GM18951 (cell line): Measurements from ENCODE around the gene LRRFIP2.

ENCODE experiments used
- POLR2A ChIP-seq: IDR thresholded peaks from 4 replicates; pipeline ENCODE4 v1.6.1; 2011; ENCODE audit warnings: mild to moderate bottlenecking; ENCODE audit not compliant: insufficient read length, insufficient read depth; ENCODE audit errors: extremely low read depth
- in situ Hi-C: fragments of 300-500 bp; cut with MboI; formaldehyde crosslinking; loops from one replicate; pipeline ENCODE4 v1.12.0; 2022; ENCODE audit warnings: low sequenced_read_pairs, mixed read lengths, inconsistent platforms; ENCODE audit not compliant: unreplicated experiment

The LRRFIP2 gene

DNA sequence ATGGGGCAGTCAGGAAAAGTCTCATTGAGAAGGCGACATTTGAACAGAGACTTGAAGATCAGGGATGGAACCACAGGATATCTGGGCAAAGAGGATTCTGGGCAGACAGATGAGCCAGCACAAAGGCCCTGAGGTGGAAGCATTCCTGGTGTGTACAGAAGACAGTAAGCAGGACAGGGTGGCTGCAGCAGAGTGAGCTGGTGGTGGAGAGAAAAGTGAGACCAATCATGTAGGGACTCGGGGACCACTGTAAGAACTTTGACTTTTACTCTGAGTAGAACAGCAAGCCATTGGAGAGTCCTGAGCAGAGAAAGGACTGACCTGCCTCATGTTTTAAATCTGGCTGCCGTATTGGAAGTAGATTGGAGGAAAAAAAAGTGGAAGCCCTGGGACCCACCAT is 29.9 kb upstream of the LRRFIP2 start:
- in situ Hi-C loops = loop anchor here (10.0 kb wide), 1 partner anchor 470 kb away; no protein-coding TSS in a partner anchor
- TF ChIP-seq POLR2A = no peak

DNA sequence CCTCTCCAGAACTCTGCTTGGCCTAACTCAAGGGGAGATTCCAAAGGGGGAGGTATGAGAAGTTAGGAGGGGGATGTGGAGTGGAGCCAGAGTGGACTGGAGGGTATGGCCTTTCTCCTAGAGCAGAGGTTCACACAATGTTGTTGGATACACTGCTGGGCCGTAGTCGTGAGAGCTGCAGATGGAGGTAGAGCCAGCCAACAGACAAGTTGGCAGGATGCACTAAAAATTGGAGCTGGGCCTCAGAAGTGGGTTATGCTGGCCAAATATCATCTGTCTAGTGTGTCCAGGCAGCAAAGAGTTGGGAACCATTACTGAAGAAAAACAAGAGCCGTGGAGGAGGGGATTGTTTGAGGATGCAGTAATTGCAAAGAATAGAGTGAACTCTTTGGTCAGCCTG is 27.7 kb upstream of the LRRFIP2 start:
- in situ Hi-C loops = loop anchor here (10.0 kb wide), 1 partner anchor 467 kb away; no protein-coding TSS in a partner anchor
- no peak for TF ChIP-seq POLR2A

GRCh38 chr3:37200141-37200540 is 25.8 kb upstream of the LRRFIP2 start:
- in situ Hi-C loops = loop anchor here (10.0 kb wide), 1 partner anchor 465 kb away; no protein-coding TSS in a partner anchor
- no peak for TF ChIP-seq POLR2A

GRCh38 chr3:37198996-37199395 is 24.6 kb upstream of the LRRFIP2 start:
- in situ Hi-C loops = no loop called here
- no peak for TF ChIP-seq POLR2A

DNA sequence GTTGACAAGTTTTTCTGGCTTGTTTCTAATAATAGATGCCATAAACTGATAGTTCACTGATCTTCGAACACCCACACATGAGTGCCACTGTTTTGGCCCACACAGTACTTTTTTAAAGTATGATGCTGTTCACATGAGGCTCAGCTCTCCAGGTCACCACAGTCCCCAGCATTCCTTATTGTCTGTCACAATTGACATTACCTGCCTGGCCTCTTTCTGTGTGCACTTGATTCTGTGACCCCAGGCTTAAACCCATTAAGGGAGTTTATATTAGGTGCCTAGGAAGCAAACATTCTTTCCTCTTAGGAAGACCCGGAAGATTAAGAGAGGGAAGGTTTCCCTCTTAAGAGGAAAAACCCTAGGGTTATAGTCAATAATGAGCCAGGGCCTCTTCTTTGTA is 24.2 kb upstream of the LRRFIP2 start:
- no peak for TF ChIP-seq POLR2A
- in situ Hi-C loops = no loop called here

GRCh38 chr3:37197810-37198371 is 23.5 kb upstream of the LRRFIP2 start:
- in situ Hi-C loops = no loop called here
- TF ChIP-seq POLR2A = no peak

- in situ Hi-C loops = no loop called here
- no peak for TF ChIP-seq POLR2A
These were observed 20.2 kb upstream of the LRRFIP2 start for GRCh38 chr3:37194533-37194932.

DNA sequence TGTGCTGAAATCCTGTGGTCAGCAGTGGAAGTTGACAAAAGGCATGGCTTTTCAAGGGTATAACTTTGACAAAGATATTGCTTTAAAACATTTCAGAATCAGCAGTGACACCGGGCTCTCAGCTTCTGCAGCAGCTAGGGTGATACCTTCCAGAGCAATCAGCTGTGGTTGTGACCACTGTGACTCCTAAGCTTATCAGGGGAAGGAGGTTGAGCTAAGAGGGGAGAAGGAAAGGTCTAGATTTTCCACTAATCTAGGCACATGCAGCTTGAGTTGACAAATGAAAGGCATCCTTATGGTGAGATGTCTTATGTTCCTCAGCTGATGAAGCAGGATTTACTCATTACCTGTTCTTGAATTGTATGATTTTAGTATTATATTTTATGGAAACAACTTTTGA is 16.3 kb upstream of the LRRFIP2 start:
- in situ Hi-C loops = no loop called here

GRCh38 chr3:37189109-37189508 is 14.7 kb upstream of the LRRFIP2 start:
- in situ Hi-C loops = no loop called here
- TF ChIP-seq POLR2A = no peak

More for the DNA sequence above, 16.3 kb upstream of the LRRFIP2 start:
- TF ChIP-seq POLR2A = no peak

- in situ Hi-C loops = no loop called here
- TF ChIP-seq POLR2A = no peak
These were observed 9.6 kb upstream of the LRRFIP2 start for GRCh38 chr3:37183976-37184375.

- in situ Hi-C loops = no loop called here
- no peak for TF ChIP-seq POLR2A
These were observed 9.0 kb upstream of the LRRFIP2 start for GRCh38 chr3:37183375-37183831.

- in situ Hi-C loops = no loop called here
- TF ChIP-seq POLR2A = no peak
These were observed 8.4 kb upstream of the LRRFIP2 start for GRCh38 chr3:37182816-37183215.

GRCh38 chr3:37181756-37182155 is 7.4 kb upstream of the LRRFIP2 start:
- in situ Hi-C loops = no loop called here
- no peak for TF ChIP-seq POLR2A

- in situ Hi-C loops = no loop called here
- TF ChIP-seq POLR2A = no peak
These were observed 5.0 kb upstream of the LRRFIP2 start for GRCh38 chr3:37179144-37179967.
